K562 (cell line): ENCODE results near the gene TXNRD1. TPM values are rescaled to one million over a fixed set of nuclear protein-coding genes. Genes with fewer than 3 reads are reported as not detected.

Experiments
- CC2D1A ChIP-seq: fragments of 450-650 bp; IDR thresholded peaks from 2 replicates; pipeline ENCODE4 v1.6.1; 2017; ENCODE audit warnings: mild to moderate bottlenecking
- CREB1 ChIP-seq, 2 experiments: sonication (generic) in 1 of 2; formaldehyde crosslinking in 1 of 2; IDR thresholded peaks; 2 replicates each; pipeline versions ENCODE4 v1.6.1 to v1.8.0; 2012 to 2022; ENCODE audit warnings: inconsistent platforms in 1 of 2, mild to moderate bottlenecking in 1 of 2, missing genetic modification reagents in 1 of 2, moderate library complexity in 1 of 2
- CREM ChIP-seq: IDR thresholded peaks from 2 replicates; pipeline ENCODE4 v1.6.1; 2014; ENCODE audit warnings: antibody characterized with exemption, low read depth
- DNMT1 ChIP-seq: fragments of 450-650 bp; IDR thresholded peaks from 2 replicates; pipeline ENCODE4 v1.6.1; 2016; ENCODE audit warnings: antibody characterized with exemption, mild to moderate bottlenecking
- EHMT2 ChIP-seq: fragments of 450-650 bp; IDR thresholded peaks from 2 replicates; pipeline ENCODE4 v1.6.1; 2018; ENCODE audit warnings: antibody characterized with exemption
- GABPB2 ChIP-seq: fragments of 250-450 bp; sonication (Bioruptor Pico); conservative IDR thresholded peaks from 2 replicates; pipeline ENCODE4 v1.5.1; 2021; ENCODE audit warnings: mild to moderate bottlenecking
- GATAD2B ChIP-seq: fragments of 450-650 bp; IDR thresholded peaks from 2 replicates; pipeline ENCODE4 v1.6.1; 2017; ENCODE audit warnings: mild to moderate bottlenecking, borderline replicate concordance
- KHSRP ChIP-seq: fragments of 450-650 bp; IDR thresholded peaks from 2 replicates; pipeline ENCODE4 v1.6.1; 2017
- RERE ChIP-seq: sonication (generic); formaldehyde crosslinking; IDR thresholded peaks from 2 replicates; pipeline ENCODE4 v1.8.0; 2023; ENCODE audit warnings: missing genetic modification reagents, mild to moderate bottlenecking, borderline replicate concordance
- REST ChIP-seq, 2 experiments: fragments of 450-650 bp; formaldehyde crosslinking in 1 of 2; IDR thresholded peaks; 2 replicates each; pipeline versions ENCODE4 v1.4.0 to v1.6.1; 2014 to 2020; ENCODE audit warnings: mild to moderate bottlenecking in 2 of 2, borderline replicate concordance in 1 of 2, low read depth in 1 of 2
- STAT5B ChIP-seq: fragments of 250-450 bp; sonication (Bioruptor Pico); IDR thresholded peaks from 2 replicates; pipeline ENCODE4 v1.8.0; 2021; ENCODE audit warnings: mild to moderate bottlenecking, inconsistent platforms
- ZFP30 ChIP-seq: fragments of 250-450 bp; sonication (Bioruptor Pico); IDR thresholded peaks from 2 replicates; pipeline ENCODE4 v1.8.0; 2022; ENCODE audit warnings: moderate library complexity, mild to moderate bottlenecking, inconsistent platforms, borderline replicate concordance
- ZNF12 ChIP-seq: sonication (generic); formaldehyde crosslinking; IDR thresholded peaks from 2 replicates; pipeline ENCODE4 v1.4.0; 2020; ENCODE audit warnings: mild to moderate bottlenecking, missing genetic modification reagents
- ZNF184 ChIP-seq: sonication (generic); formaldehyde crosslinking; IDR thresholded peaks from 2 replicates; pipeline ENCODE4 v1.5.0; 2020; ENCODE audit warnings: missing genetic modification reagents
- ZZZ3 ChIP-seq: fragments of 450-650 bp; IDR thresholded peaks from 2 replicates; pipeline ENCODE4 v1.6.1; 2016; ENCODE audit warnings: antibody characterized with exemption, mild to moderate bottlenecking, moderate library complexity
- polyA plus RNA-seq, 8 experiments: library from polyadenylated mRNA; depleted of rRNA in 4 of 8; stranded (reverse) in 5 of 8; unstranded in 3 of 8; fragments of >200 nt; fragmentation: Nextera tagmentation in 2 of 8; fragmentation: Illumina TruSeq in 1 of 8; extraction: Ambion mirVana in 2 of 8; extraction: Trizol in 1 of 8; gene quantifications; 2 replicates each; pipeline versions ENCODE4 v1.2.1 to v1.2.3, GENCODE V29; 2011 to 2014; ENCODE audit warnings: inconsistent platforms in 1 of 8, missing spikeins in 1 of 8
- total RNA-seq, 7 experiments: library from RNA; depleted of rRNA in 6 of 7; stranded (reverse); fragments of >200 nt in 6 of 7; fragmentation: Illumina TruSeq in 2 of 7; extraction: Trizol in 2 of 7; gene quantifications; 2 replicates each; pipeline versions ENCODE4 v1.2.1 to v1.2.3, GENCODE V29; 2011 to 2021; ENCODE audit warnings: low replicate concordance in 1 of 7

TXNRD1 gene
- total and polyA plus RNA-seq, 9 of the 15 experiments (the other 6 are each of a cell fraction or from before 2014, with no cell fraction given) = 107 to 189 (median 146) TPM

- TF ChIP-seq ZFP30 (CRISPR knock-in tag) (no peak), ZNF12 (peak; percentile 78; the same call in 1 of the 2 replicates), CREB1 (IDR thresholded peaks at IDR 0.05) (no peak), CREB1 (CRISPR knock-in tag; IDR thresholded peaks at IDR 0.05) (no peak), GATAD2B (no peak), RERE (CRISPR knock-in tag) (no peak), ZZZ3 (no peak), ZNF184 (CRISPR knock-in tag) (no peak), CREM (no peak), CC2D1A (peak; percentile 88), EHMT2 (no peak), KHSRP (no peak), STAT5B (CRISPR knock-in tag) (no peak), DNMT1 (no peak), GABPB2 (CRISPR knock-in tag) (no peak), REST (IDR thresholded peaks at IDR 0.05; ENCODE audit: borderline replicate concordance) (peak; percentile 90), REST (CRISPR knock-in tag; IDR thresholded peaks at IDR 0.05; ENCODE audit: low read depth) (no peak)
Measured at GRCh38 chr12:104381731-104382480, 166.3 kb downstream of the TXNRD1 start (continued).
